GM12874 (cell line): ENCODE results near the gene PFKP.

Experiments used
- TF ChIP-seq, protein P1 (sequence below): IDR thresholded peaks from 2 replicates; pipeline ENCODE4 v1.5.1; 2011; ENCODE audit warnings: low read depth, mild to moderate bottlenecking, control low read depth, low read length, moderate library complexity; ENCODE audit not compliant: insufficient read depth

Gene PFKP

DNA sequence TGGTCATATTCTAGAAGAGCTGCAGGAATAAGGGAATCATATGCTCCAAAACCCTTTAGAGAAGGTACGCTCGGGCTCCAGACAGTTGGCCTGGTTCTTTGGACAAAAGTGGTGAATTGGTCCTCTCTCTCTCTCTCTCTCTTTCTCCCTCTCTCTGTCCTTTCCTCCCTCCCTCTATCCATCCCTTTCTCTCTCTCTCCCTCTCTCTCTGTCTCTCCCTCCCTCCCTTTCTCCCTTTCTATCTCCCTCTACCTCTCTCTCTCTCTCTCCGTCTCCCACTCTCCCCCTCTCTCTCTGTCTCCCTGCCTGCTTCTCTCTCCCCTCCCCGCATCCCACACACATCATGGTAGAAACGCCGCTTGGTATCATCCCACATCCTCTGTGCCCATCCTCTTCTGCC, 19.8 kb upstream of the PFKP start:
- TF ChIP-seq, protein P1, sequence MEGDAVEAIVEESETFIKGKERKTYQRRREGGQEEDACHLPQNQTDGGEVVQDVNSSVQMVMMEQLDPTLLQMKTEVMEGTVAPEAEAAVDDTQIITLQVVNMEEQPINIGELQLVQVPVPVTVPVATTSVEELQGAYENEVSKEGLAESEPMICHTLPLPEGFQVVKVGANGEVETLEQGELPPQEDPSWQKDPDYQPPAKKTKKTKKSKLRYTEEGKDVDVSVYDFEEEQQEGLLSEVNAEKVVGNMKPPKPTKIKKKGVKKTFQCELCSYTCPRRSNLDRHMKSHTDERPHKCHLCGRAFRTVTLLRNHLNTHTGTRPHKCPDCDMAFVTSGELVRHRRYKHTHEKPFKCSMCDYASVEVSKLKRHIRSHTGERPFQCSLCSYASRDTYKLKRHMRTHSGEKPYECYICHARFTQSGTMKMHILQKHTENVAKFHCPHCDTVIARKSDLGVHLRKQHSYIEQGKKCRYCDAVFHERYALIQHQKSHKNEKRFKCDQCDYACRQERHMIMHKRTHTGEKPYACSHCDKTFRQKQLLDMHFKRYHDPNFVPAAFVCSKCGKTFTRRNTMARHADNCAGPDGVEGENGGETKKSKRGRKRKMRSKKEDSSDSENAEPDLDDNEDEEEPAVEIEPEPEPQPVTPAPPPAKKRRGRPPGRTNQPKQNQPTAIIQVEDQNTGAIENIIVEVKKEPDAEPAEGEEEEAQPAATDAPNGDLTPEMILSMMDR, result no peak

DNA sequence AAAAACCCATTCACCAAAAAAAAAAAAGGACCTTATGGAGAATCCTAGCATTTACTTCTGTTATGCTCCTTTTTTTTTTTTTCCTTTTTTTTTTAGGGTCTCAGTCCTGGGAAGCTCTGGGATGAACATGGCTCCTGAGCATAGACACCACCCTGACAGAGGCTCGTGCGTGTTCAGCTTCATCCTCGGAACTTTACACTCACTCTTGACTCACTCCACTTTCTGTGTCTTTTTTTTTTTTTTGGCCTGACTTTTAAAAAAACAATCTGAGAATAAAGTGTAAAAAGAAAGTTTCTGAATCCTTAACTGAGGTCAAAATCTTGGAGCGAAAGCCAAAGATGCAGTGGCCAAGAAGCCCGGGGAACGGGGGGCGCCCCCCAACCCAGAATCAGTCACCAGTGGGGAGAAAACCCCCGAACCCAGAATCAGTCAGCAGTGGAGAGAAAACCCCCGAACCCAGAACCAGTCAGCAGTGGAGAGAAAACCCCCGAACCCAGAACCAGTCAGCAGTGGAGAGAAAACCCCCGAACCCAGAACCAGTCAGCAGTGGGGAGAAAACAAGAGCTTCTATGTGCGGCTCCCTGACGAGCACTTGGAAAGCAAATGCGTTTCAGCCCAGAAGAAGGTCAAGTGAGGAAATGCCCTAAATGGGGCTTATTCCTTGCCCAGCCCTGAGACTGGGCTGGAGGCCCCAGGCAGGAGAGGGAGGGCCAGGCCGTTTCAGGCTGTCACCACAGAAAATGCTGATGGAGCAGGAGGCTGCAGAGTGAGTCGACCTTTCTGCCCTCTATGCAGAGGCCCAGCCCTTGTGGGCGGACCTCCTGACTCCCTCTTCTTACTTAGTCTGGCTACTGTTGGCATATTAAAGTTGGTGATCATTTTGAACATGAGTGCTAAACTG, 19.0 kb upstream of the PFKP start:
- TF ChIP-seq, protein P1, result no peak

DNA sequence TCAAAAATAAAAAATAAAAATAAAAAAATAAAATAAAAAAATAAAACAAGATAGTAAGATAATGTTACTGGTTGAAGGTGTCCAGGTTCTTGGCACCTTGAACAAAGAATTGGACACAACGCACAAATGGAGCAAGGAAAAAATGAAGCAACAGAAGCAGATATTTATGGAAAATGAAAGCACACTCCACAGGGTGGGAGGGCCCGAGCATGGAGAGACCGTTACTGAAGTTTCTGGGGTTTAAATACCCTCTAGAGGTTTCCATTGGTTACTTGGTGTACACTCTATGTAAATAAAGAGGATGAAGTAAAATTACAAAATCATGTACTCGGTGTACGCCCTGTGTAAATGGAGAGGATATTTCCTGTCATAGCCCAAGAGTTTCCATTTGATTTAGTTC, 15.7 kb upstream of the PFKP start:
- TF ChIP-seq, protein P1, result no peak

DNA sequence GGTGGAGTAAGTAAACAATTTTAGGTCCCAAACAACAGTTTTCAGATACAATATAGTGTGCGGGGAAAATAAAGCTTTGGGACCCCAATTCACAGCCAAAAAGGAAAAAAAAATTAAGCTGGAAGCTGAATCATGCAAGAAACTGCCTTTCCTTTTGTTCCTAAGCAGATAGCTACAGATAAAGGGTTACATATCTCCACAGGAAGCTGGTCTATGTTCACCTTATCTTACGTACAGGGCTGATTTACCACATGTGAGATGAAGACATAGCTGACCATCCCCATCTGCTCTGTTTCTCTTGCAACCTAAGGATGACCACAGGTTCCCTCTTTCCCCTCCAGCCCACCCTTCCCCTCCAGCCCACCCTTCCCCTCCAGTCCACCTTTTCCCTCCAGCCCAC, 14.2 kb upstream of the PFKP start:
- TF ChIP-seq, protein P1, result no peak

DNA sequence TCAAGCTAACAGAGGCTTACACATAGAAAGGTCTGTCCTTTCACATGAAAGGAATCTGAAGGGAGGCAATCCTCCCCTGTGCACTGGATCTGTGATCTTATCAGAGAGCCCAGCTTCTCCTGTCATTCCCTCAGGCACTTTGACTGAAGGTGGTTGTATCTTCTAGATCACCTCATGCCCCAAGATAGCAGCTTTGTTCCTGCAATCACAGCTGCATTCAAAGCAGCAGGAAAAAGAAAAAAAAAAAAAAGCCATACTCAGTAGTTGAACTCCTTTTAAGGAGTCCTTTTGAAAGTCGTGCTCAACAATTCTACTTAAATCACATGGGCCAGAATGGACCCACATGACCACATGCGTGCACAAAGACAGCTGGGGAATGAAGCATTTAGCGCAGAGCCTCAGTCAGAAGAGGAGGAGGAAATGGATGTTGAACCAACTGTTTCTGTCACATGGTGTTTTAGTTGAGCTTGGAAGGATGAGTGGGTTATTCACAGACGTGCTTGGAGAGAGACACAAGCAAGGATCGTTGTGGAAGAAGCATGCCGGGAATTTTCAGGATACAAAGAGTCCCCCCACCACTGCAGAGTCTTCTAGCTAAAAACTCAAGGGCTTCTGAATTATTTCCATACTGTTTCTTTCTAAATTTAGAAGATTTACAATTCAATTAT, 13.0 kb upstream of the PFKP start:
- TF ChIP-seq, protein P1, result no peak

DNA sequence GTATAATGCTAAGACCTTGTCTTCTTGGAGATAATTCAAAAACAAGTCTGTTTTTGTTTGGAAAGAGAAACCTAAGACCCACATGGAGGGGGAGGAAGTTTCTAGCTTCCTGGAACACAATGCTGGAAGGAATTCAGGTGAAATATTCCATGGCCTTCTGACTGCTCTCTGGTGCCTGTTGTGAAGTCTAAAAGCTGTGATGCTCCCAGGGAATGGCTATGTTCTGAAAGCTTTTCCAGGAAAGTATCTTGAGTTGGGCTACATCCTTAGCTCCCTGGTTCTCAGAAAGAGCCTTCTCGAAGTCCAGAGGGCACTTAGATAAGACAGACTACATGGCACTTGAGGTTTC, 12.5 kb upstream of the PFKP start:
- TF ChIP-seq, protein P1, result no peak

DNA sequence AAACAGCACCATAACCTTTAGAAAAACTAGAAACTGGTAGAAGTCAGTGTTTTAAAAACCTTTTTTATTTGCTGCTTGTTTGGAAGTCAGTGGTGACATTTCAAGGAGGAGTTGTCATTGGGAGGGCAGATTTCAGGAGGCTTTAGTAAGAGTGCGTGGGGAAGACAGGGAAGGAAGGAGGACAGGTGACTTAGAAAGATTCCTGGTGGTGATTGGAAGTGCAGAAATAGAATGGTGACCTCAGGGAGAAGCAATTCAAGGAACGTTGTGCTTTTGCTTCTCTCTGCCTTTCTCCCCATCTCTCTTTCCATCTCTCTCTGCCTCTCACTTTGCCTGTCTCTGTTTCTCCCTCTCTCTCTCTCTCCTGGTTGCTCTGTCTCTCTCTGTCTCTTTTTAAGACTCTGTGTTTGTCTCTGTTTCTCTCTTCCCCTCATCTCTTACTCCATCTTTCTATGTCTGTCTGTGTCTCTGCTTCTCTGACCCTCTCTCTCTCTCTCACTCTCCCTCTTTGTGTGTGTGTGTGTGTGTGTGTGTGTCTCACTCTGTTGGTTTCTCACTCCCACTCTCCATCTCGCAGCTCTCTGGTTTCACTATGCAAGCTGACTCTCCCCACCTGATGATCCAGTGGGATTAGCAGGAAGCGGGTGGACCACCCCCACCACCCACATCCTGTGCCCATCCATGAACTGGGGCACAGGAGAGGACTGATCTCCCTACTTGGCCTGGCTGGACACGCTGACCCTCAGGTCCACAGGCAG, 10.9 kb upstream of the PFKP start:
- TF ChIP-seq, protein P1, result no peak
